Measurements from ENCODE around the gene KLF6. TPM values are rescaled to one million over a fixed set of nuclear protein-coding genes. Genes with fewer than 3 reads are reported as not detected.

Gene KLF6
- total and polyA plus RNA-seq, 11 donors = 15.2 to 106 (median 52.2) TPM

GRCh38 chr10:3772361-3773171 lies 12.4 kb downstream of the KLF6 start:
- DNase-seq (no peak), ATAC-seq (no peak)
- H3K27me3 ChIP-seq = no peaks in the 10 kb centered on the region
- 92 to 96% (median 94%) methylated on average over 10 of the region's 10 CpGs for WGBS, 4 donors
- no peaks in the 10 kb centered on the region for H3K9me3 ChIP-seq
- no peak overlapping the region for H3K4me3 ChIP-seq
- H3K4me1 ChIP-seq = peaks cover 8 to 47% (median 29%) of the 10 kb centered on the region in 12 donors
- intact Hi-C loops (cut with DNase I) = loop anchor here in 1 of 10 donors (10.0 kb wide), 1 partner anchor 318 kb away; no protein-coding TSS in a partner anchor
- TF ChIP-seq POLR2A (IDR thresholded peaks at IDR 0.05) = no peak
- no peak for TF ChIP-seq CTCF (IDR thresholded peaks at IDR 0.05)
- no peak overlapping the region for H3K27ac ChIP-seq
- H3K36me3 ChIP-seq = peaks cover 0 to 30% (median 20%) of the 10 kb centered on the region in 9 donors

DNA sequence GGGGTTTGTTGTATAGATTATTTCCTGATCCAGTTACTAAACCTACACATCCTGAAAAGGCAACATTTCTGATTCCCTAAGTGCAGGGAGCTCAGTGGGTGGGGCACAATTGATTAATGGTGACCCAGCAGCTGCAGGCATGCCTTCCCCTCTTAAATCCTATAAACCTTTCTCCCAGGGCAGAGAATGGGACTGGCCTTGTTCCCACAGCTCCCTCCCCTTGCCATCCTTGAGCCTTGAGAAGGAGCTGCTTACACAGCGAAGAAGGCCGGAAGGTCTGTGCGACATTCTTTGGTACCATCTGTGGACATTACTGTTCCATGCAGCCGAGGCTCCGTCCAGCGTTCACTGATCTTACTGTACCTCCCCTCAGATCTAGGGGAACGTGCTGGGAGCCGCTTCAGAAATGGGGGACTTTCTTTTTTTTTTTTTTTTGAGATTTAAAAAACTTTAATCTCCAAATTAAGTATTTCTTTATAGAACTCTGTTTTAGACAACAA lies 14.3 kb downstream of the KLF6 start:
- ATAC-seq (no peak), DNase-seq (no peak)
- H3K4me1 ChIP-seq = peaks cover 3 to 41% (median 11%) of the 10 kb centered on the region in 12 donors
- peaks cover 0 to 11% (median under 1%) of the 10 kb centered on the region in 9 donors for H3K36me3 ChIP-seq
- WGBS, 4 donors = 97 to 98% (median 97%) methylated on average over 8 of the region's 8 CpGs
- no peak overlapping the region for H3K4me3 ChIP-seq
- no peaks in the 10 kb centered on the region for H3K9me3 ChIP-seq
- intact Hi-C loops (cut with DNase I) = loop anchor here in 1 of 10 donors (10.0 kb wide), 1 partner anchor 316 kb away; no protein-coding TSS in a partner anchor
- no peak overlapping the region for H3K27ac ChIP-seq
- H3K27me3 ChIP-seq = no peaks in the 10 kb centered on the region
- TF ChIP-seq CTCF (IDR thresholded peaks at IDR 0.05) = no peak
- TF ChIP-seq POLR2A (IDR thresholded peaks at IDR 0.05) = no peak

DNA sequence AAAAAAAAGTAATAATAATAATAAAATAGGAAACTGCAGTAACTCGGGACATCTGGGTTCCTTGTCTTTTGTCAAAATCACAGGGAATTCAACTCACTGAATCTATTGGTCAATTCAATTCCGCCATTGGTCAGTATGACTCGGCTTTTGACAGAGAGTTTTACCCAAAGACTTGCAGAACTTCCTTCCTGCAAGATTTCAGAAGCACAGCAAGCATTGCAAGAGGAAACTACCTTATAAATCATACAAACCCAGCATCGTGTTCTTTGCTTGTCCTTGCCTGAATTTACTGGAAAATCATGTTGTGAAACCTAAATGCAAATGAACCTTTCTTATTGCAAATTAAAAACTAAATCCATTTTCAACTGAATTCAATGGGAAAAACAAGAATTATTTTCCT lies 15.5 kb downstream of the KLF6 start:
- H3K27ac ChIP-seq = peak overlapping the region in 1 of 12 donors; percentile 25
- intact Hi-C loops (cut with DNase I) = no loop called here
- no peak for ATAC-seq
- H3K4me3 ChIP-seq = no peak overlapping the region
- peaks cover 0 to 41% (median under 1%) of the 10 kb centered on the region in 12 donors for H3K4me1 ChIP-seq
- no peak for TF ChIP-seq POLR2A (IDR thresholded peaks at IDR 0.05)
- TF ChIP-seq CTCF (IDR thresholded peaks at IDR 0.05) = no peak
- H3K9me3 ChIP-seq = no peaks in the 10 kb centered on the region
- no peaks in the 10 kb centered on the region for H3K27me3 ChIP-seq
- WGBS, 4 donors = 73 to 77% (median 76%) methylated on average over 4 of the region's 4 CpGs
- DNase-seq = no peak
- peaks cover 0 to 5% (median 0%) of the 10 kb centered on the region in 9 donors for H3K36me3 ChIP-seq

DNA sequence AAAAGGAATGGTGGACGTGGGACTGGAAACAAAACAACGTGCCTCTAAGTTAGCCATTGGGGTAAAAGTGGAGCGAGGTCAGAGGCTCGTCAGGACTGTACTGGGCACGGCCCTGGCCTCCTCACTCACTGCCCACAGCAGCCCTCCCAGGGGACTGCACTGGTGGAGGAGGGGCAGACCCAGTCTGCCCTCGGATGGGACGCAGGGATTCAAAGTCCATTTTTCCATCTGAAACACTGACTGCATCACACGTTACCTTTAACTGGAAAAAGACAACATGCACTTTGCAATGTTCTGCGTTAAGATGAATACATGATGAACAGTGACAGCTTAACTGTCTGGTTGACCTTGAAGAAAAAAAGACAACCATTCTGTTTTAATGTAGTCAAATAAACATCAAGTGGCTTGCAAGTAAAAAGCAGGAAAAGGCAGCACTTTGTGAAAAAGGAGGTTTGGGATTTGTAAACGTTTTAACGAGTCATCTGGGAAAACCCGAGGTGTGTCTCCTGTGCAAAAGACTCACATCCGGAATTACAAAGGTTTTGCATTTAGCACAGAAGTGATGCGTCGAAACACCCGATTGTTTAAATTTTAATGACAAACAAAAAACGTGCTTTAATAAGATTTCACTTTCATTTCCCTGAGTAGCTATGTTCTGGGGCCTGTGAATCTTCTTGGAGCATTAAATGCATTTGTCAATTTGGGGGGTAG lies 18.8 kb downstream of the KLF6 start:
- Histone ChIP-seq H3K4me3 (no peak overlapping the region), H3K4me1 (peaks cover 0 to 55% (median 0%) of the 10 kb centered on the region in 12 donors), H3K27ac (peak overlapping the region in 1 of 12 donors; percentile 56), H3K36me3 (no peaks in the 10 kb centered on the region), H3K9me3 (no peaks in the 10 kb centered on the region), H3K27me3 (no peaks in the 10 kb centered on the region)
- ATAC-seq (peak in 1 of 4 donors; percentile 41), DNase-seq (no peak)
- no peak for TF ChIP-seq POLR2A (IDR thresholded peaks at IDR 0.05)
- no peak for TF ChIP-seq CTCF (IDR thresholded peaks at IDR 0.05)
- 68 to 74% (median 72%) methylated on average over 17 of the region's 17 CpGs for WGBS, 4 donors
- intact Hi-C loops (cut with DNase I) = no loop called here

Data from heart left ventricle (tissue), 16 donors.